Epidermal melanocyte (primary cell): Measurements from ENCODE around the gene PHLDB2.
"Not testable (repeated sequence)": the region's sequence is repeated elsewhere in the genome, so short reads cannot be mapped to it uniquely, and the experiment has no call there.

Source experiments
- DNase-seq: peaks from one replicate; pipeline ENCODE4 v3.0.0; 2011; ENCODE audit warnings: low spot score; ENCODE audit not compliant: insufficient read length

Gene PHLDB2

DNA sequence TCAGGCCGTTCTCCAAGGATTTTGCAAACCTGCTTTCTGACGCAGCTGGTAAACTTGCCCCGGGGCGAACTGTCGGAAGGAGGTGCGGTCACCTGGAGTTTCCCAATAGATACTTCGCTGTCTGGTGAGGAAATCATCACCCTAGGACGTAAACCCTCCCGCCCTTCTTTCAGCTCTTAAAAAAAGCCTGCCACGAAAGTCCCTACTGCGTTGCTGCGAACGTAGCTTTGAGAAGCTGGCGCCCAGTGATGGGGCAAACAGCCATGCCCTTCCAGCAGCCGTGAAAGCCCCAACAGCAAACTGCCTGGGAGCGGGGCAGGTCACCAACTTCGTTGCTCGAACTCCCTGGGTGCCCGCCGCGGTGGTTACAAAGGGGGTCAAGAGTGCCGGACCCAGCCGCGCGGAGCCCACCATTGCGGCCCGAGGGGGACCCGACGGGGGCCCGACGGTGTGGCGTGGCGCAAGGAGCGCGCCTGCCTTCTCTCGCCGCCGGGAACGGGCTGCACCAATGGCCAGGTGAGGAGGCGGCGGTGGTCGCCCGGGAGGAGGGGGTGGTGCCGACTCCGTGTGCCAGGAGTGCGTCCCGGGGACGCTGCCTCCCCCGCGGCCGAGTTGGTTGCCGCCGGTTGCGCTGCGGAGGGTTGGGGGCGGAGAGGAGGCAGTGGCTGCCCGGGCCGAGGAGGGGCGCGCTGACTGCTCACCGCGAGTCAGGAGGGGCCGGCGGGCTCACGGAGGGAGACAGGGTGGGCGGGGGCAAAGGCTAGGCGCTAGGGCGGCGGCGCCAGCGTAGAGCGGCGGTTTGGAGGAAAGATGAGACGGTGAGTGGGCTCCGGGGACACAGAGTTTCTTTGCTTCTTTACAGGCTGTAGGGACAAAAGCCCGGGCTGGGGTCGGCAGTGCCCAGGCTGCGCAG lies at the start of gene PHLDB2:
Gene PHLDB2 (plus strand): TSS at position 205 of the 913 bp plus-strand sequence. CDS start 24,813 bp downstream, outside the sequence.
- no peak for DNase-seq

- no peak for DNase-seq
These were observed 48.2 kb upstream of the PHLDB2 start for GRCh38 chr3:111810909-111811308.

DNA sequence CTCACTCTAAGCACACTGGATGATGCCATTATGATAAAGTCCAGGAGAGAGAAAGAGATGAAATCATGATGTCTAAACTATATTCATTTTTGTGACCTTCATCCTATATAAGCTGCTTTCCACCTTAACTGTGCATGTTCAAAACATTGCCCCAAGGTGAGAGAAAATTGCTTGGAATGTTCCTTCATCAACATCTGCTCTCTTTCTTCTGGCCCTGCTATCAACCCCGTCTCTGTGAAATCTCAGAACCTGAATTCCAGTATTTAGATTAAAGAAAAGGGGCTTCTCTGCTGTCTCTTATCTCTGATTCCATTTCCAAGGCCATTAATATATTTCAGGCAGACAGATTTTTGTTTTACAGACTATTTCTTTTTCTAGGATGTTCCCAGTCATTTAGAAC lies 47.3 kb upstream of the PHLDB2 start:
- DNase-seq: no peak

- no peak for DNase-seq
These were observed 46.4 kb upstream of the PHLDB2 start for GRCh38 chr3:111812701-111813100.

- no peak for DNase-seq
These were observed 45.6 kb upstream of the PHLDB2 start for GRCh38 chr3:111813441-111813840.

DNA sequence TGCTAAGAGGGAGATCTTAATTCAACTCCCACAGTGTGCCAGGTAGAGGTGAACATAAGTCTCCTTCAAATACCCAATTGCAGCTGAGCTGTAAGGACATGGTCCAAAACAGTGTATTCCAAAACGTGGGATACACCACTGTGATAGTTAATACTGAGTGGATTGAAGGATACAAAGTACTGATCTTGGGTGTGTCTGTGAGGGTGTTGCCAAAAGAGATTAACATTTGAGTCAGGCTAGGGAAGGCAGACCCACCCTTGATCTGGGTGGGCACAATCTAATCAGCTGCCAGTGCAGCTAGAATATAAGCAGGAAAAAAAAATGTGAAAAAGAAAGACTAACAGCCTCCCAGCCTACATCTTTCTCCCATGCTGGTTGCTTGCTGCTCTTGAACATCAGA lies 45.1 kb upstream of the PHLDB2 start:
- DNase-seq: no peak

- DNase-seq: not testable (repeated sequence)
These were observed 42.3 kb upstream of the PHLDB2 start for GRCh38 chr3:111816771-111817170.

GRCh38 chr3:111819927-111820326 lies 39.1 kb upstream of the PHLDB2 start:
- DNase-seq: no peak

DNA sequence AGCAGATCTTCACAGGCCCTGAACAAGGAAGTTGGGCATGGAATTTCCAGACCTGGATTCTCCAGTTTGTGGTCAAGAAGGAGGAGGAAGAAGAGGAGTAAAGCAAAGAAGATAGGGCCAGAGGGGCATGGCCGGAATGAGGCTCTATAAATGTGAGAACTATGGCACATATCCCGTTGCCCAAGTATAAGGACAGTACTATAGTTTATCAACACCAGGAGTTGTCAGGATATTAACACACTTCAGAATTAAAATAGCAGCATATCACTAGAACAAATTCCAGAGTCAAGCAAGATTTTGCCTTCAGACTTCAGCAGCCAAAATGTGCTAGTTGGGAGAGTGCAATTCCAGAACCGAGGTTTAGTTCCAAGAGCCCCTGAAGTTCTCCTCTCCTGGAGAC lies 38.4 kb upstream of the PHLDB2 start:
- no peak for DNase-seq

DNA sequence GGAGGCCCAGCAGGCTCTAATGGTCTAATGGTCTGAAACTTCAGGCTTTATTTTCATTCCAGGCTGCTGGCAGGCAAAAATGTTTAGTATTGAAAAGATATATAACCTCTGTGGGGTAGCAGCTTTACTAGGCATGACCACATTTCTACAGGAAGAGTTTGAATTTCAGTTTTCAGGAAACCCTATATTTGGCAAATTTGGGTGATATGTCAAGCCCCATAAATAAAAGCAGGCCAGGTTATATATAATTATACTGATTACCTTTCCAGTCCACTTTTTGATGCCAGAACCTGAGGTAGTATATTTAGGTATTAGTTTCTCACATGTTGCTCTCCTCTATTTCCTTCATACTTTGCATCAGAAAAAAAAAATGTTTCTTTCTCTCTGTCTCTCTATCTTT lies 37.2 kb upstream of the PHLDB2 start:
- DNase-seq: no peak

DNA sequence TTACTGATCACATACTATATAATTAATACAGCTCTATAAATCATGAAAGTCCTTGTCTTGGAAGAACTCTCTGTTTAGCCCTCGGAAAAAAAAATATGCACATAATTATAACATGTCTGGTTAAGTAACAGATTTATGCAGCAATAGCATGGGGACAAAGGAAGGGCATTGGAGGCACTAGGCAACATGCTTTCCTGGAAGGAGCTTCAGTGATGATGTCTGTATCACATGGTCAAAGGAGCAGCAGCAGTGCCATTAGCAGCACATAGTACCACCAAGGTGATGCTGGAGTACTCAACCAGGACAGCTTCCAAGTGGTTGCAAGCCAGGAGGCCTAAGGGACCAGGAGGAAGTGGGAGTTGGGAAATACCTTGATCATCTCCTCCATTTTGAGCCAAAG lies 36.3 kb upstream of the PHLDB2 start:
- no peak for DNase-seq

DNA sequence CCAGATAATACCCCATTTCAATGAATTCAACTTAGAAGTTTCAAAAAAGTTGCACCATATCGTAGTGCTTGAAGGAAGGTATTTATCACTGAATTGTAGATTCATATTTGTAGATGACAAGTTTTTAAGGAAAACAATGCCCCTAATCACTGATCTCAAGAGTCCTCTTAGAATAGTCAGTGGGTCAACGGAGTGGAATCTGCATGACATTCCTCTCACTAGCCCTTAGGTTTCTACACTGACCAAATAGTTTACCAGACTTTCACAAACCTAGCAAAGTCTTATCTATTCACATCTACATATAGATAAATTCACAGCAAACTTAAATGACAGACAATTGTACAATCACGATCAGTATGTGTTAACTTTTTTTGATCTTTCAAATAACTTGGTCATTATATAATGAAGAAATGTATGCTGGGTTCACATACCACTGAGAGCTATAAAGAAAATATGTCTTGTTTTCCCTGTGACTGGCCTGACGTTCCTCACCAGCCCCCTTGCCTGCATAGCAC lies 35.7 kb upstream of the PHLDB2 start:
- DNase-seq: no peak

DNA sequence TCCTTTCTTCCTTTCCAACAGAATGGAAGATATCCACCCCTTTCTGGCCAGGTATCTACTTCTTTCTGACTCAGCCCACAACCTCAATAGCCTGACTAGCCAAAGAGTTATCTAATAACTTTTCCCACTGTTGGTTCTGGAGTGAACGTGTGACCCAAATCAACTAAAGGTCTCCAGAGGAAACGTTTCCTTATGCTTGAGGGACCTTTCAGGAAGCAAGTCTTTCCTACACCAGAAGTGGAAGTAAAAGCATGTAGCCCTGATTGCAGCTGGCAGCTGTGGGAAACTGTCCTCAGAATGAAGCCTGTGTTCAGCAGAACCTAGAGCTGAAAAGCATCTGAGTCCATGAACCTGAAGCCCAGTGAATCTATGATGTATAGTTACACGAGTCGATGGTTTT lies 34.7 kb upstream of the PHLDB2 start:
- no peak for DNase-seq

DNA sequence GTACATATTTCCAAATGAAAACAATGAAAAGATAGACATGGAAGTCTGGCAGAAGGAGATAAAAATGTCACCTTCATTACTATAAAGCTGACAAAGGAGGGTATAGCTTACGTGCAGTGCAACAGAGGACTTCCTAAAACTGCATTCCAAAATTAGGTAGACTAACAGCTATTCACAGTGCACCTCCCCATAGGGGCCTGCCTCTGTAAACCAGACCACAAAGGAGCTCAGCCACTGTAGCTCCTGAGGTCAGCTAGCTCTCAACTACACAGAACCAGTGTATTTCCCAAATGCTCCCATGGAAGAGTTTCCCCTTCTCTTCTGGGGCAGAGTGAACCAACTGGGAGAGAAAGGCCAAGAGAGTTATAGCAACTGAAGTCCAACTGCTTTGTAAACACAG lies 31.2 kb upstream of the PHLDB2 start:
- DNase-seq: no peak

GRCh38 chr3:111828530-111828929 lies 30.5 kb upstream of the PHLDB2 start:
- DNase-seq: no peak

- DNase-seq: no peak
These were observed 30.0 kb upstream of the PHLDB2 start for GRCh38 chr3:111829023-111829422.

DNA sequence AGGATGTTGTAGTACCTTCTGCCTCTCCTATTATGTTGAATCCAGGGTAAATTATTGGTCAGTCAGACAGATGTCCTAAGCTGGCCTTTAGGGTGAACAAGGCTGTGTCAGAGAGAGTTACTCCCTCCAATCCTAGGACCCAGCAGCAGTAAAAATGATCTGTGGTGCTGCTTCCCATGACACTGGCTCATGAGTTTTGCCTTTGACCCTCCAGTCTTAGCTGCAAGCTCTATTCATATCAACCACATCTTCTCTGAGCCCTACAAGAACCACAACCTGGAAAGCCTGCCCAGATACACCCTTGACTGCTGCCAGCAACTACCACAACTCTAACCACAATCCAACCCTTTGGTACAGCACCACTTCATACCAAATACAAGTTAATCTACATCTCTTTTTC lies 27.2 kb upstream of the PHLDB2 start:
- DNase-seq: no peak

- no peak for DNase-seq
These were observed 22.0 kb upstream of the PHLDB2 start for GRCh38 chr3:111837112-111837511.

GRCh38 chr3:111838133-111838532 lies 20.9 kb upstream of the PHLDB2 start:
- DNase-seq: no peak

DNA sequence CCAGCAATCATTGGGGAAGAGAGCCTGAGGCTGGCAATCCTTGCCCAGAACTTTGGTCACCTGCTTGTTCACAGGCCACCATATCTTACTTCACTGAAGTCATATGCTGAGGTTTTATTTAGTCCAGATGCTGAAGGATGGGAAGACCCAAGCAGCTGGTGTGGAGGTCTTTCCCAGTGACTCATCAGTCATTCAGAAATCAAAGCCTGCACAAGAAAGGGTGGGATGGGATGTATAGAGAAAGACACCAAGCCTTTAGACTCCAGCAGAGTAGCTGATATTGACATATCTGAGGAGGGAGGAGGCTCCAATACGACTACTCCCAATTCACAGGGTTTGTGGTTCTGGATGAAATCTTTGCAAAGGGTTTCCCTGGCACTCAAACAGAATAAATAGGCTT lies 13.0 kb upstream of the PHLDB2 start:
- DNase-seq: no peak

GRCh38 chr3:111846717-111847116 lies 12.3 kb upstream of the PHLDB2 start:
- DNase-seq: no peak

GRCh38 chr3:111848283-111848682 lies 10.8 kb upstream of the PHLDB2 start:
- no peak for DNase-seq

DNA sequence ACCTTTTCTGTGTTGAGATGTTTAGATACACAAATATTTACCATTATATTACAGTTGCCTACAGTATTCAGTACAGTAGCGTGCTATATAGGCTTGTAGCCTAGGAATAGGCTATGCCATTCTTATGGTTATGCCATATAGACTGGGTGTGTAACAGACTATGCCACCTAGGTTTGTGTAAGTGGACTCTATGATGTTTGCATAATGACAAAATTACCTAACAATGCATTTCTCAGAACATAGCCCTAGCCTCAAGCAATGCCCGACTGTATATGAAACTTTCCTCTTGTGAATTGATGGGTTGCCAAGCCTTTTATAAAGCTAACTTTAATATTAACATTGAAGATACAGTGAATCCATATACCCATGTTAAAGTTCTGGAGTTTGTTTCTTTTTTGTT lies 10.3 kb upstream of the PHLDB2 start:
- no peak for DNase-seq
